ENCODE measurements around the gene LCN2. TPM values are rescaled to one million over a fixed set of nuclear protein-coding genes. Genes with fewer than 3 reads are reported as not detected.

The LCN2 gene
- total RNA-seq, 1 donor from 2014 or later = not detected

DNA sequence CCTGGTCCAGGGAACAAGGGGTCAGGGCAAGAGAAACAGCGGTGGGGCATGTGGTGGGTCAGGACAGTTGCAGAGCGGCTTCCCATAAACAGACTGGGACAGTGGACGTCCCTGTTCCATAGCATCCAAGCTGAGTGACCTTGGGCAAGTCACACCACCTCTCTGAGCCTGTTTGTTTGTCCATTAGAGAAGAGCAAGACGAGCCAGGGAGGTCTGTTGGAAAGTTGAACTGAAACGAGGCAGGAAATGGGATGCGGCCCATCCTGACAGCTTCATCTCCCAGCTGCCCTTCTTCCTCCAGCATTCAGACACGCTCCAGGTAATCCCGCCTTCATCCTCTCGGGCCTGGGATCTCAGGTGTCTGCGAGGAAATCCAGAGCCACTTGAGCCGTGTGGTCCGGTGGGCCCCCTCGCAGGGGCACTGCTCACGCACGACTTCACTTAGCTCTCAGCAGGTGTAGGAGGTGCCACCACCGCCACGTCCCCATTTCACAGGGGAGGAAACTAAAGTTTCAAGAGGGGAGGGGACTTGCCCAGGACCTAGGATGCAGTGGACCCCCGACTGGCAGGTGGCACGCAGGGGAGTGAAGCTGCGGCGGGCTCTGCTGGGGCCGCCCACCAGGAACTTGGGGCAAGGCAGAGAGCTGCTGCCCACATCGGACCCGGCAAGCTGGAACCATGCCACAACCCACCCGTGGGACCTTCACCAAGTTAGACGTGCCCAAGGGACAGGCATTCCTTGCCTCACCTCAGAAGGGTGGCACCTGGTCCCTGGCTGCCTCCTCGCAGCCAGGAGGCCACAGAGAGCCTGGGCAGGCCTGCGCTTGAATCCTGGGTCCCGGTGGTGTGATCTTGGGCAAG is 34.7 kb upstream of the LCN2 start:
- DNase-seq (ENCODE audit: low read depth in 2 of 2) = no peak

- no peak for DNase-seq (ENCODE audit: low read depth in 2 of 2)
These were observed 33.8 kb upstream of the LCN2 start for GRCh38 chr9:128115187-128116103.

GRCh38 chr9:128116104-128117083 is 32.9 kb upstream of the LCN2 start:
- DNase-seq (ENCODE audit: low read depth in 2 of 2) = no peak

DNA sequence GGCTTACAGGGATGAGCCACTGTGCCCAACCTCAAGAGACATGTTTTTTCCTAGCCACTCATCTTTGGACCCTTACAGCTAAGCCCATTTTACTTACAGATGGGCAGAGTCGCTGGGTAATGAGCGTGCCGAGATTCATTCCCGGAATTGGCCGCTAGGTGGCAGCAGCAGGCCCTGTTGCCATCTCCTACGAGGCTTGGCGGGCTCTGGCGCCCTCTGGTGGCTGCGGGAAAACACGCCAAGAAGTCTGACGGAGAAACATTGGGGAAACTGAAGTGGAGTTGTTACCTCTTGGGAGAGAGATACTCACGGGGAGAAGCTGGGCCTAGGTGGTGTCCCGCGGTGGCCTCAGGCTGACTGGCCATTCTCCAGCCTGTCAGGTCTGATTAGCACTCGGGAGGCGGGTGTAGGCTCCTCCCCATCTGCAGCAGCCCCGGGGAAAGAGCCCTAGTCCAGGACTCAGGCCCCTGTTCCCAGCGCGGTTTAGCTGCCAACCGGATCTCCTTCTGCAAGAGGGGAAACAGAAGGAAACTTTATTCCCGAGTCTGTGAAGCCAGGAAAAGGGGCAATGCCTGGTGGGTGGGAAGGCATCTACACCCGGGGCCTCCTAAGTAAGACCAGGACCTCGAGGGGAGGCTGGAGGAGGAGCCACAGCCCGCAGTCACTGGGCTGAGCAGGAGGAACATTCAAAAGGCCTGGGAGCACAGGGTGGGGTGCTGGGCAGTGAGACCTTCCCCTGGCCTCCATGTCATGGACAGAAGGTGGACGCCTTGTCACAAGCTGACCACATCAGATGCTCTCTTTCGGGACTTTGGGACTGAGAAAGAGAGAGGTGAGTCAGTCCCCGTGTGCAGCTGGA is 31.4 kb upstream of the LCN2 start:
- DNase-seq (ENCODE audit: low read depth in 2 of 2) = peak; percentile 88 to 91

DNA sequence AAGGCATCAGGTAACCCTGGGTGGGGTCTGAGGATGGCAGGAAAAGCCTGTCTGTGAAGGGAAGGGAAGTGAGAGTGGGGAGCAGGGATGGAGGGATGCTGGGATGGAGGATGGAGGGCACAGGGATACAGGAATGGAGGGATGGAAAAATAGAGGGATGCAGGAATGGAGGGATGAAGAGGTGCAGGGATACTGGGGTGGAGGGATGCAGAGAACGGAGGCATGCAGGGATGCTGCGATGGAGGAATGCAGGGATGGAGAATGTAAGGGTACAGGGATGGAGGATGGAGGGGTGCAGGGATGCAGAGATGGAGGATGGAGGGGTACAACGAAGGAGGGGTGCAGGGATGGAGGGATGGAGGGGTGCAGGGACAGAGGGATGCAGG is 30.8 kb upstream of the LCN2 start:
- no peak for DNase-seq (ENCODE audit: low read depth in 2 of 2)

- no peak for DNase-seq (ENCODE audit: low read depth in 2 of 2)
These were observed 30.1 kb upstream of the LCN2 start for GRCh38 chr9:128118971-128119665.

GRCh38 chr9:128120061-128120740 is 29.1 kb upstream of the LCN2 start:
- DNase-seq (ENCODE audit: low read depth in 2 of 2) = no peak

DNA sequence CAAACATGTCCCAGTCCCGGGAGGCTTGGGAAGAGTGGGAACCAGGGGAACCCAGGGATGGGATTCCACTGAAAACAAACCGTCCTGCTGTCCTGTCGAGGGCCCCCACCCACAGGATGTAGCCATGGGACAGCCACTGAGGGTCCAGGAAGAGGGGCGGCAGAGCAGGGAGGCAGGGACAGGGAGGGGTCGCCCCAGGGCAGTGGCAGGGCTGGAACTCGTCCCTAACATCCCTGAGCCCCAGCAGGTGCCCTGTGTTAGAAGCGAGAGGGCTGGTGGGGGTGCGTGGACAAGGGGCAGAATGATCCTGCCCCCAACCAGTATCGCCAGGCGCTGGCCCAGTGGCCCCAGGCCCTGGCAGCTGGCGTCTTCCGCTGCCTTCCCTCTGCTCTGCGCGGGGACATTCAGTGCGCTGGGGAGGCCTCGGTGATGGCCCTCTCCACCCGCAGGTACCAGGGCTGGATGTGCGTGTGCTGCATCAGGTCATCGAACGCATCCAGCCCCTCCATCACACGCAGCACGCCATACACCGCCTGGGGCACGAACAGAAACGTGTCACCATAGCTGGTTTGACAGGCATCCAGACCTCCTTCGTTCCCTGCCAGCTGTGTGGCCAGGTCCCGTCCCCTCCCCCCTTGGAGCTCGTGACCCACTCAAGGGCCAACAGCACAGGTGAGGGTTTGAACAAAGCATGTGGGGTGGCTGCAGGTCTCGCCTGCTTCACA is 28.4 kb upstream of the LCN2 start:
- no peak for DNase-seq (ENCODE audit: low read depth in 2 of 2)

DNA sequence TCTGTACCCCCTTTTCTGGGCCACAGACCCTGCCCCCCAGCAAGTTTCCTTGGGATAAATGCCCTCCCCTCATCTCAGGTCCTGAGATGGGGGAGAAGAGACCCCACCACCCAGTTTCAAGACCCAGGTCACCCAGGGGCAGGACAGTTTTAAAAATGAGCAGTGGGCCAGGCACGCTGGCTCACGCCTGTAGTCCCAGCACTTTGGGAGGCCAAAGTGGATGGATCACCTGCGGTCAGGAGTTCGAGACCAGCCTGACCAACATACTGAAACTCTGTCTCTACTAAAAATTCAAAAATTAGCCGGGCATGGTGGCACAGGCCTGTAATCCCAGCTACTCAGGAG is 27.8 kb upstream of the LCN2 start:
- no peak for DNase-seq (ENCODE audit: low read depth in 2 of 2)

DNA sequence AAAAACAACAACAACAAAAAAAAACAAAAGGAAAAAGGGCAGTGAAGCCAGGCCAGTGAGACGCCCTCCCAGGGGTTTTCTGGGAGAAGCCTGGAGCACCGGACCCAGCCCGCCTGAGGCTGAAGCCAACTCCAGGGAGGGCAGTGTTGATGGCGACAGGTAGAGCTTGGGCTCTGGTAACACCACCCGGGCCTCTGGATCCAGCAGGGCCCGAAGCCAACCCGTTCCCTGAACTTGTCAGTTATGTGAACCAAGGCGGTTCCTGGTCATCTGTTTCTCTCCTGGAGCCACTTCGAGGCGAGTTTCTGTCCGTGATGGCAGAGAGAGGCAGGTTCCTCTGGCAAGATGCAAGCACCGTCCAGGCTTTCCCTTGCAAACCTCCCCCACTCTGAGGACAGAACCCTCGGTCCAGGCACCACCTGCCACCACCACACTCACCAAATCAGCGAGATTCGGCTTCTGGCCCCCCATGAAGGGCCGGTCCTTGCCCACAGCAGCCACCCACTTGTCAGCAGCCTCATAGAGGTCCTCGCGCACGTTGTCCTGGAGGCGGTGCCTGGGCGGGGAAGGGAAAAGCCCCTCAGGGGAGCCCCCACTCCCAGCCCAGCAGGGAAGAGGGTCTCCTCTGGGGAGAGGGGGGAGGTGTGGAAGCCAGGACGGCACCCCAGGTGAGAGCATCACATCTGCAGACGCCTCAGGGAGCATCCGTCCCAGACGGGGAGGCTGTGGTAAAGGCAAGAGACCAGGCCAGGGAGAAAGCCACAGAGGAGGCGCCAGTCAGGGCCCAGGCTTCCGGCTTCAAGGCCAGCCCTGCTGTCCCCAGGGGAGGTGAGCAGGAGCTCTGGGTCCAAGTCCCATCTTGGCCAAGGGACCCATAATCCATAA is 27.1 kb upstream of the LCN2 start:
- DNase-seq (ENCODE audit: low read depth in 2 of 2) = no peak

DNA sequence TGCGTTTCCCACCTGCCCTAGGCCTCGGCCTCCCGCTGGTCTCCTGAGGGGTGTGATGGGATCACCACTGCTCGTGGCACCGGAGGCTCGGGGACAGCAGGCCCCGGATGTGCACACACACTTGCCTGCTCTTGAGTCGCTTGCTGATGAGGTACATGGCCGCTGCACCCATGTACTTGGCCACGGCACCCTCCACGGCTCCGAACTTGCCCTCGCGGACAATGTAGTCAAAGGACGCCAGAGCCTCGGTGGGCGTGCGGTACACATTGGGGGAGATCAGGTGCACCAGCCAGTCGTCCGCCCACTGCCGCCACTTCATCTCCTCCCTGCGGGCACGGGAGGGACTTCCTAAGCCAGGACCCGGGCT is 26.5 kb upstream of the LCN2 start:
- no peak for DNase-seq (ENCODE audit: low read depth in 2 of 2)

GRCh38 chr9:128123451-128124080 is 25.7 kb upstream of the LCN2 start:
- DNase-seq (ENCODE audit: low read depth in 2 of 2) = no peak

DNA sequence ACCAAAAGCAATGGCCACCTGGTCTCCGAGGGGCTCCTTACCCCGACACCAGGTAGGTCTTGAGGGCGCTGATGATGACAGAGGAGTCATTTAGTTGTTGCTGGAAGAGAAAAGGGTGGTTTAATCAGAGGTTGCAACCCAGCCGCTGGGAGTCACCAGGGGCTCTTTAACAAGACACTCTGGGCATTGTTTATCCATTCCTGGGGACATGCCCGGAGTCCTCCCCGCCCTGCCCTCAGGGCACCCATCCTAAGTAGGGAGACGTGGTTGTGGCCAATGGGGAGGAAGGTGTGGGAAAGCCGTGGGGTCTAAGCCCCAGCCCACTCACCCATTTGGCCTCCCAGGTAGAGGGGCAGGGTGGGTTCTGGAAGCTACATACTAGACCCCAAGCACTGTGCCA is 24.8 kb upstream of the LCN2 start:
- no peak for DNase-seq (ENCODE audit: low read depth in 2 of 2)

GRCh38 chr9:128124873-128125579 is 24.2 kb upstream of the LCN2 start:
- DNase-seq (ENCODE audit: low read depth in 2 of 2) = peak; percentile 46 to 63

GRCh38 chr9:128125580-128126354 is 23.5 kb upstream of the LCN2 start:
- no peak for DNase-seq (ENCODE audit: low read depth in 2 of 2)

DNA sequence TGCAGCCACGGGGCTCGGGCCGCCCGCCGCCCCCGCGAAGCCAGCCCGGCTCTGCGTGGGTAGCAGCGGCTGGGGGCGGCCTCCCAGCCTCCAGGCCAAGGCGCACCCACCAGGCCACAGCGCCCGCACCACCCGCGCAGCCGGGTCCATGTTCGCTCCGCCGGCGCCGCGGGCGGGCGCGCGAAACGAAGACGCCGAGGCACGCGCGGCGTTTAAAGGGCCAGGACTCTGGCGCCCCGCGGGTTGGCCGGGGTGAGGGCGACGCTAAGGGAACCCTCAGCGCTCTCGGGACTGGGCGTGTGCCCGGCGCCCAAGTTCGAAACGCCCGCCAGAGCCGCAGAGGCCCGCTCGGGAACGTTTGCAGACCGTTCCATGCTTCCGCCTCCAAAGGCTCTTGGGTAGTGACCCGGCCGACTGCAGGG is 21.7 kb upstream of the LCN2 start, which contains the start of gene PTGES2:
Gene PTGES2, minus strand, starts transcription at position 162 of the 422 bp plus-strand sequence. Its CDS starts 12 bp downstream, at position 150.
- peak; percentile 88 to 90 for DNase-seq (ENCODE audit: low read depth in 2 of 2)
